T-helper 1 cell treated with Interleukin-12 subunit alpha and Interleukin-12 subunit beta and Interleukin-4 antibody, amounts not matched to agents 30 ng/mL and 1 ng/mL, for 36 hours (primary cell): ENCODE data around the gene NEDD4L. TPM values are rescaled to one million over a fixed set of nuclear protein-coding genes. Genes with fewer than 3 reads are reported as not detected.

Source experiments
- intact Hi-C: fragments of 100-400 bp; cut with micrococcal nuclease; formaldehyde crosslinking; loops from one replicate; pipeline ENCODE4 v1.15.1; 2024
- total RNA-seq: library from RNA; stranded (reverse); gene quantifications from 2 replicates; pipeline ENCODE4 v1.2.3, GENCODE V29; 2022

The NEDD4L gene
- total RNA-seq, 1 donor from 2014 or later = 4.3 TPM

DNA sequence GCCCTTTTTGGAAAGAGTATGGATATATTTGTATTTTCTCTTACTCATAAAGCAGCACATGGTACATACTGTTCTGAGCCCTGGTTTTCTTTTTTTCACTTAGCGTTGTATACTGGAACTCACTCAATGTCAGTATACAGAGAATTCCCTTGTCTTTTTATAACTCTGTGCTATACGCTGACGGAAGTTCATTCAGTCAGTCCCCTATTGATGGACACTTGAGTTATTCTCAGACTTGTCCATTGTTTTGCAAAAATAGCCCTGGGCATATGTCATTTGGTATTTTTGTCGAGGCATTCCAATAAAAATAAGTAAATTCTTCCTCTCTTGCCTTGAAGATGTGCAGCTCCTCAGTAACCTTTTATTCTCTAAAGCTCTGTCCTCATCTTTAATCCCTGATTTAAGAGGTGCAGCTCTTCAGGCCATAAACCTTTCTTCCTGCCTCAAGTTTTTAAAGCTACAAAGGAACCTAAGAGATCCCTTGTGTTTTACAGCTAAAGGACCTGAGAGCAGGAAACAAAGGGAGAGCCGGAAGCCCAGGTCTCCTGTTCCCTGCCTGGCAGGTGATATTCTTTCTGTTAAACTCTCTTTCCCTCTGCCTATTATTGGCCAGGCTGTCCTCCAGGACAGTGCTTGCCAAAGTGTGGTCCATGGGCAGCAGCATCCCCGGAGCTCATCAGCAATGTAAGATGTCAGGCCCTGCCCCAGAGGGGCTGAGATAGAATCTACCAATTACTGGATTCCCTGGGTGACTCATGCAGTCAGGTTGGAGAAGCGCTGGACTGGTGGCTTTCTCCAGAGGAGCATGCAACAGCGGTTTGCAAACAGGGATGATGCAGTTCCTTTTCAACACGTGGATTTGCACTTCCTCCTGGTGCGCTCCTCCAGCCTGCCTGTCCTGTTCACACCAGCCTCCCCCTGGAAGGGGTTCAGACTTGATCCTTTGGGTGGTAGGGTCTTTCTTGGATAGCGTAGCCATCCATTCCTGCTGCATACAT, 158.0 kb downstream of the NEDD4L start:
- intact Hi-C loops = no loop called here

DNA sequence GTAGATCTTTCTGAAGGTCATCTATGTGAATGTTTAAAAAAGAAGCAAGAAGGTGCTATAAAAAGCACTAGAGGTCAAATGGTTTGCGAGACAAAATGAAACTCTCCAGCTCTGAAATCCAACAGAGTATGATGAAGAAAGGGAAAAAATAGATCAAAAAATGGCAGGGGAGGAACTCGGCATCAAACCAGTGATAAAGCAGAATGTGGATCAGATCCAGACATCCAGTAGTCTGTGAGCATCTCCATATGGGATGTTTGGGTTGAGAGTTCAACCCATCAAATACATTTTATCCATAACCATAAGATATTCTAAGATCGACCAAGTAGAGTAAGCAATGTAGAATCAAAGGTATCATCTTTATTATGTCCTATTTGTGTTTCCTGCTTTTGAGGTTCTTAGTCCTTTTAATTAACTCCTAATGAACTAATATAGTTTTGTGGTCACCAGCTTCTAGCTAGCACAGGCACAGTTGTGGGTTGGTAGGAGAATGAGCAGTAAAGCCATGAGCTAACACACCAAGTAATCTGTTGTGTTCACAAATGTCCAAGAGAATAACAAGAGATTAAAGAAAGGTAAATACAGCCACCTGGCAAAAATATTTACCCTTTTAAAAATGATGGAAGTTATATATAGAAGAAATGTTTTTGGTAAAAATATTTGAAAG, 160.9 kb downstream of the NEDD4L start:
- intact Hi-C loops = no loop called here

DNA sequence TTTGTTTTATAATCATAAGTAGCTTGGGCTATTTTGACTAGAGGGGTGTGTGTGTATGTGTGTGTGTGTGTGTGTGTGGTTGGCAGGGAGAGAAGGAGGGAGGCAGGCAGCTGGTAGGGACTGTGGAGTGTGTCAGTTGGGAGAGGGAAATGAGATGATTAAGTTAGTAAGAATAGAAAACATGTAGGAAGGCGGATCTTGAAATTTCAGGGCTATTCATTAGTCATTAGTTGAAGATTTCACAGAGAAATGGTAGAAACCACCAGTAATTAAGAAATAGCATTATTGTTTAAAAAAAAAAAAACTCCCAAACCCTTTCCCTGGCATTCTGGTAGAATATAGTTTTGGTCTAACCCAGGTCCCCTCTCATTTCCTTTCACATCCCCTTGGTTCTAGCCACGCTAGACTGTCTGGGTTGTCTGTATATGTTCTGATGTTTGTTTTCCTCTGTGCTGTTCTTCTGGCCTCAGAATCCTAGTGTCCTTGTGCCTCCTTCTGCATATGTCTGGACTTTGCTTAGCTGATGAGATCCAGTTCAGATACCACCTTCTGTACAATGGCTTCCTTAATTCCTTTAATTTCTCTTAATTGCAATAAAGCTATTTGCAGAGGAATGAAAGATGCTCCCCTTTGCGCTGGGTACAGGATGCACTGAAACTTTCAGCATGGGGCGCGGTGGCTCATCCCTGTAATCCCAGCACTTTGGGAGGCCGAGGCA, 161.6 kb downstream of the NEDD4L start:
- intact Hi-C loops = no loop called here

DNA sequence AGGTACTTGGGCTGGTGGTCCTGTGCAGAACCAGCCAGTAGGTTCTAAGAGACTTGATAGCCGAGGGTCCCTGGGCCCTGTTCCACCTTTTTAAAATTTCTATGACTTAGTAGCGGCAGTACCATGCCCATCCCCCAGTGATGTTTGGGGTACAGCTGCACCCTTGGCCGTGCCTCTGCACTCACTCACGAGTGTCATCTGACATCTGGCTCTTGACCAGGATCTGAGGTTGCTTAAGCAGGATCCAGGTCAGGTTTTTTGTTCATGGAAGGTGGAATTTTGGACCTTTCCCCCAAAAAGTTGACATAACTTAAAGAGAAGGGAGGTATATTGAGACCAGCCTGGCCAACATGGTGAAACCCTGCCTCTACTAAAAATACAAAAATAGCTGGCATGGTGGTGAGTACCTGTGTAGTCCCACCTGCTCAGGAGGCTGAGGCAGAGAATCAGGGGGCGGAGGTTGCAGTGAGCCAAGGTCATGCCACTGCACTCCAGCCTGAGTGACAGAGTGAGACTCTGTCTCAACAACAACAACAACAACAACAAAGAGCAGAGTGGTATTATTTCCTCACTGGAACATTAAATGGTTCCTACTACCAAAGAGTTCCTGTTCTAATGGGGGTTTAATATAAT, 163.6 kb downstream of the NEDD4L start:
- intact Hi-C loops = no loop called here

DNA sequence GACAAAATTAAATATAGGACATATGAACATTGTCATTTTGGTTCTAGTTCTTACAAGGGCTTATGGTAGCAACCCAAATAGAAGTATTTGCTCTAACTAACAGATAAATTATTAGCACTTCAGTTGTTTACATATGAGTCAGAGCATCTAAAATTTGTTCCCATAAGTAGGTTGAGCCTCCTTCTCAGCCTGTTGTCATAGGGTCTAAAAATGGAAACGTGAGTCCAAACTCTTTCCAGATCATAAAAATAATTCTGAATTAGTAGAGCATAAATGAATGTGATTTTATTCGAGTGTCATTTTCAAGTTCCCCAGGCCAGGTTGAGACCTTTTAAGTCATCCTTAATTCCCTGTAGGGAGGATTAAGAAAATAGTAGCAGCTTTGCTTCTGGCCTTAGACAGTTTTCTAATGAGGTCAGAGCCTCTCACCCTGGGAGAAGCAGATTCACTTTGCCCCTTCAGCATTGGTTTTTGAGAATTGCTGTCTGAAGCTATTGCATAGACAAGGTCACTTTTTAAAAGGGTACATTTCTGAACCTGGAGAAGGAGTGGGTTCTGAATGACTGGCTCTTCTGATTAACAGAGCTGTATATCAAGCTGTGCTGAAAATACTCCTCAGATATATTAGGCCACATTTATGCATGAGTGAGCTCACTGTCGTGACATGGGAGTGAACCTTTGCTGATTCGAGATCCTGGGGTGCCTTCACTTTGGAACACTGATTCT, 164.3 kb downstream of the NEDD4L start:
- intact Hi-C loops = no loop called here

DNA sequence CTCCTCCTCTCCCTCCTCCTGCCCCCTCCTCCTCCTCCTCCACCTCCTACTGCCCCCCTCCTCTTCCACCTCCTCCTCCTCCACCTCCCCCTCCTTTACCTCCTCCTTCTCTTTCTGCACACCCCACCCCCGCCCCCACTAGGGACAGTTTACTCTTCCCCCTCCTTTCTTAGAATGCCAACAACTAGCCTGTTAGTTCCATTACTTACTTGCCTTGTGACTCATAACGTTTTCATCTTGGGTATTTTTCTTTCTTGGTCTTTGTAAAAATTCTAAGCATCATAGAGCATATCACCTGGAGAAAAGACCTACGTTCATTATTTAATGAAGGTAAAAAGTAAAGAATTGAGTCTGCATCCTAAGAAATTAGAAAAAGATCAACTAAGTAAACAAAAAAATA, 165.3 kb downstream of the NEDD4L start:
- intact Hi-C loops = no loop called here

DNA sequence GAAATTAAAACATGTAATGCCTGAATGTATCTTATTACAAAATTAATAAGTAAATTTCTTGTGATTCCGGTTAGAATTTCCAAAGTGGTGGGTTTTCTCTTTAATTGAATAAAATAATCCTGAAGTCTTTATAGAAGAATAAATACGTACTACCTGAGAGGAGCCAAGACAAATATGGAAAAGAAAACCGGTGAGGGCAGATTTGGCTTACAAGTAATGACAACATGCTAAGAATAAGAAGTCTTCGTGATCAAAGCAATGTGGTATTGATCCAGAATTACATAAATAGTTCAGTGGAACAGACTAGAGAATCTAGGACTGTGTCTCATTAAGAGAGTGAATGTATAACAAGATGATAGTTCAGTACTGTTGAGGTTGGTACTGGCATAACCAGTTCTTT, 167.5 kb downstream of the NEDD4L start:
- intact Hi-C loops = no loop called here

DNA sequence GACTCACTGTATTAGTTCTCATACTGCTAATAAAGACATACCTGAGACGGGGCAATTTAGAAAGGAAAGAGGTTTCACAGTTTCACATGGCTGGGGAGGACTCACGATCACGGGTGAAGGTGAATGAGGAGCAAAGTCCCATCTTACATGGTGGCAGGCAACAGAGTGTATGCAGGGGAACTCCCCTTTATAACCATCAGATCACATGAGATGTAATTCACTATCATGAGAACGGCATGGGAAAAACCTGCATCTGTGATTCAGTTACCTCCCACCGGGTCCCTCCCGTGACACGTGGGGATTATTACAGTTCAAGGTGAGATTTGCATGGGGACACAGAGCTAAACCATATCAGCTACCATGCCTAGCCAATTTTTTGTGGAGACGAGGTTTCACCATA, 168.2 kb downstream of the NEDD4L start:
- intact Hi-C loops = no loop called here

DNA sequence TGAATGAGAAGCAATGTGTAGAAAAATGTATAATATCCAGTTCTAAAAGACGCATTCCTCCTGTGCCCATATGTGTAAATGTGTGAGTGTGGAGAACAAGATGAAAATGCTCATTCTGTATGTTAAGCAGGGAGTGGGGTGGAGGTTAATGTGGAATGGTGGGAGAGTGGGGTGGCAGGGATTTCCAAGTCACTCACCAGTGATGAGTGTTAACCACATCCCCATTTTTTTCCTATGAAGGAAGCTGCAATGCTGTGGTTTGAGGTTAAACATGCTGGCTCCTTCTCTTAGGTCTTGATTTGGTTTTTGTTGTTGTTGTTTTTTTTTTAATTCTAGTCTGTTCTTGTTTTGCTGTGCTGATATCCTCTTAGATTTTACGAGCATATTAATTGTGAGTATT, 169.4 kb downstream of the NEDD4L start:
- intact Hi-C loops = no loop called here

DNA sequence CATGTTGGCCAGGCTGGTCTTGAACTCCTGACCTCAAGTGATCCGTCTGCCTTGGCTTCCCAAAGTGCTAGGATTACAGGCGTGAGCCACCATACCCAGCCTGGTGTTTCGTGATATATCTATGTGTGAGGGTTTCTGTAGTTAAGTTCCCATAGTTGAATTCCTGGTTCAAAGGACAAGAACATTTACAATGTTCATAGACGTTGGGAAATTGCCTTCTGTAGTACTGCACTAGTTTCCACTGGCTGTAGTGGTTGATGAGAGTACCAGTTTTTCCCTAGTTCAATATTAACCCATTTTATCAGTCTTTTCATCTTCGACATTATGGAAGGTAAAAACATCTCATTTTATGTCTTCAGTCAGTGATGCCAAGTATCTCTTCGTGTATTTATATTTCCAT, 171.0 kb downstream of the NEDD4L start:
- intact Hi-C loops = no loop called here

DNA sequence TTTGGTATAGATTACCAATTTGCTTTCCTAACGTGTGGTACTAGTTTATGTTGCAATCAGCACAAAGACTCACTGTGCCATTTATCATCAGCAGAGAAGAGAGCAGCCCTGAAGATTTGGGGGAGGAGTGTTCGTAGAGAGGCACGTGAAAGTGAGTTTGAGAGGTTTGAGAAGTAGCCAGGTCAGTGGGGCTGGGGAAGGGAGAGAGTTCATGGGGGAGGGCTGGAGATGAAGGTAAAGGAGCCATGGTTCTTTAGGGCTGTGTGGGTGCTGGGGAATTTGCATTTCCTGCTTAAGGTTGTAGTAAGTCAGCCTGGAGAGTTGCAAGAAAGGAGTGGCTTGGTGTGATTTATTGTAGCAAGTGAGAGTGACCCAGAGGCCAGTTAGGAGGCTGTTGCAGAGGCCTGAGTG, 172.1 kb downstream of the NEDD4L start:
- intact Hi-C loops = no loop called here

DNA sequence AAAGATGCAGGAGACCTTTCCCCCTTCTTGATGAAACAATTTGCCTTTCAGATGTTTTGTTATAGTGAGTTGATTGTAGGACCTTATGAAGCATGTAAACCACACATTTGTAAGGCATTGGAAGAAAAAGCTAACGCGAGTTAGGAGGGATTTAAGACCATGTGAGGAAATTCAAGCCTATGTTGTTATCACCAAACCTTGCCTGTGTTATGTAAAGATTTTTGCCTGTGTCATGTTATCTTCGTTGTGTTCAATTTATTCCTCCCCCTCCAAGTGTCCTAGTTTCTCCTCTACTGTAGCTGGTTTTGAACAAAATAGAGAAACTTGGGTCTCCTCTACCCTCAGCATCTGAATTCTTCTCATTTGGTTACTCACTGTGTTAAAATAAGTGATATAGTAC, 173.0 kb downstream of the NEDD4L start:
- intact Hi-C loops = no loop called here

DNA sequence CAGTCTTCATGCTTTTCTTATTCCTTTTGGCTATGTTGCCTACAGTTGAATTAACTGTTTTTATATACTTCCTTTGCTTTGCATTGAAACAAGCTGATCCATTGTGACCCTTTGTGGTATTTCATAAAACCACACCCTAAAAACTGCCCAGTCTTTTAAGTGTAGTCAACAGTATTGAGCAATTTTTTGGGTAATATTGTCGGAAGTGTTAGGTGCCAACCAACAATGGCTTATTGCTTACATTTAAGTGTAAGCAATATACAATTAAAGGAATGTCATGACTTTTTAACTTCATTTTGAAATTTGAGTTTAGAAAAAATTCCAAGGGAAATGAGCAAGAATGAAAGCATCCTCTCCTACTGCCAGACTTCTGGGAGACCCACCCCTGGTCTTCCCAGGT, 174.1 kb downstream of the NEDD4L start:
- intact Hi-C loops = no loop called here

DNA sequence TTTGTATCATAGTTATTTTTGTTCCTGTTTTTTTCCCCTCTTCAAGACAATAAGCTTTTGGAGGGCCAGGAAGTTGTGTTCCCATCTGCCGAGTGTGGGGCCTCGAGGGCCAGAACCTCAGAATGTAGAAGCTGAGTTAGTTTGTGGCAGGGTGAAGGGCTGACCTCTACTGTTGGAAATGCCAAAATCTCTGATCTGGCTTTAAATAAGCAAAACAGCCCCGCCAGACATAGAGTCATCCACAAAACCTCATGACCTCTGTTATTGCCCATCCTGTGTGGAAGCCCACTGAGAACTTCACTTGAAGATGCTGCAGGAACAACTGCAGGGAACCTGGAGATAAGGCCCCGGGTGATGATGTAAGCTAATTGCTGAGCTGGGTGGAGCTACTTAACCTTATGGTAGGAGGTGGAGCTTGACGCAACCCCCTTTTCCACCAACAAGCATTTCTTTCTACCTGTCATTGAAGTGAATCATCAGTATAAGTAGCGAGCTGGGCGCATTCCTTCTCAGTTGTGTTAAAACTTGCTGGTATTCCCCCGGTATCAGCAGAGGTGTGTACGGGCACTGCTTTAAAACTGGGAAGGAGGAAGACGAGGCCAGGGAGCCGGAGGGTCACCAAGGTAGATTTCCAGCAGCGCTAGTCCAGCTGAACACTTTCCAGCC, 177.2 kb downstream of the NEDD4L start:
- intact Hi-C loops = no loop called here

DNA sequence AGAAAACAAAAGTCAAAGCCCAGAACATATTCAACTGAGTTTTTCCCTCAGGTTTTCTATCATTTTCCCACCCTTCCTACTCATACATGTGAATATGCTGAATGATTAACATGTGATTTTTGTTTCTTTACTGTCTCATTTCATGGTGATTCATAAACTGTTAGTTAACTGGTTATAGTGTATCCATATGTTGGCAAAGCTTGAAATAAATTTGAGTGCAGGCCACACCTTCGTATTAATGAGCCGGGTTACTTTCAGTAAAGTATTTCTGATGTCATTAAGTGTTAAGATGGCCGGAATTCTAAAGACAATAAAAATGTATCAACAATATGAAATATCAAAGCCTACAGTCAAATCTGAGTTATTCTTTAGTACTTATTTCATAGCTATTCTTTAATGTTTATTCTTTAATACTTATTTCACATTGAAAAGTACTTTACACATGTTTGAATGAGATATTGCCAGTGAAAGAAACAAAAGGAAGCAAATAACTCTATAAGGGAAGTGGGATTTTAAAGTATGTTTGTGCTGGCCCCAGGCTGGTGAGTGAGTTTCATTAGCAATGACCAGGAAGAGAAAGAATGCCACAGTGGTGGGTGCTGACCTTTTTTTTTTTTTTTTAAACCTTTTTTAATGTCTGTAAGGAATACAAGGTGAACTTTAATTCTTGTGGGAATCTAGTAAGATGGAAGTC, 178.6 kb downstream of the NEDD4L start:
- intact Hi-C loops = no loop called here

DNA sequence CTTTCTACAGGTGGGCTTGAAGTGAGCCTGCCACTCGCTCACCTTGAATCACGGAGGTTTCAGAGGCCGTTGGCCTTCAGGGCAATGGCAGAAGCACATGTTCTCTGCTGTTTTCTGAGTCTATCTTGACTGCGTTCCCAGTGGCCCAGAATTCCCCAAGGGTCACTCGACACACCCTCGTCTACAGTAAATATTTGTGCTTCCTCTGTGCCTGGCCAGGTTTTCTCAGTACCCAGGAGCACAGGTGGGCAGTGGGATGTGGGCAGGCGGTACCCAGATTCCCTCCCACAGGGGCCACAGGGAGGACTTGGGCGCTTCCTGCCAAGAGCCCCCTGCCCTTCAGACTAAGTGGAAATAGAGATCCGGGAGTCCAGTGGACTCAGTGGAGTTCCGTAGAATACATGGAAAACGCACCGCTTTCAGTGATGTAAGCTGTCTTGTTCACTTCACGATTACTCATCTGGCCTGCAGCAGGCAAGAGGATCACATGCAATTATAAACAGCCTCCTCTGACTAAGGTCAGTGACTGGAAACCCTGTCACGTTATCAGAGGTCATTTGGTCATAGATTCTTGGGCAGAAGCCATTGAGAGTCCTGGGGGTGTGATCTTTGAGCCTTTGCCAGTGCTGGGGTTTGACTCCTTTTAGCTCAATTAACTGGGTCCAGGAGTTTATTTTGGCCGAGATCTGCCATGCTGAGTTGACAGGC, 179.8 kb downstream of the NEDD4L start:
- intact Hi-C loops = no loop called here

DNA sequence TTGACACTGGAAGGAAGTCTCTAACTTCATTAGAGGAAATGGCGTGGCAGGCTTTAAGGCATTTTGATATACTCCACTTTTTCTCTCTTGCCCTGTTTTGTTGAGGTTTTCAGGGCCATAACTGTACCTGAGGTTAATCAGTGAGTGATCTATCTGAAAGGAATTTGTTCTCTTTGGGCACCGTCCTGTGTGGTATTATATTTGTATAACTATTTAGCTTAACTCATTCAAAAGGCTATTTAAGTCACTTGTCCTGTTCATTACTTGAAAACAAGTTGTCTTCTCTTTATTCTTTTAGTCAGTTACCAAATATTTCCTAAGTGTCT, 180.4 kb downstream of the NEDD4L start:
- intact Hi-C loops = no loop called here

DNA sequence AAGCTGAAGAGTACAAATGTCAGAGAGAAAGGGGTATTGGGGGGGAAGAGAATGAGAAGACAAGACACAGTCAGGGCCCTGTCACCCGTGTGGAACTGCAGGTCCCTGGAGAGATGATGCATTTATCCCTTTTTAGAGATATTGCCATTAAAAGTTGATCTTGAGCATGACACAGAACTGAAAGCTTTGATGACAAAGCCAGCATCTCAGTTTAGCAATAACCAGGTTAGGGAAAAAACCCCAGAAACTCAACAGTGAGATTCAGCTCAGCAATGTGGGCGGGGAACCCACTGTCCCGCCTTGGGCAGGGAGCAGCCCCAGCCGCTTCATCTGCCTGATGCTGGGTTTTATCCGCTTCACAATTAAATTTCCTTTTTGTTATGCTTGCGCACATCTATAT, 181.1 kb downstream of the NEDD4L start:
- intact Hi-C loops = no loop called here

DNA sequence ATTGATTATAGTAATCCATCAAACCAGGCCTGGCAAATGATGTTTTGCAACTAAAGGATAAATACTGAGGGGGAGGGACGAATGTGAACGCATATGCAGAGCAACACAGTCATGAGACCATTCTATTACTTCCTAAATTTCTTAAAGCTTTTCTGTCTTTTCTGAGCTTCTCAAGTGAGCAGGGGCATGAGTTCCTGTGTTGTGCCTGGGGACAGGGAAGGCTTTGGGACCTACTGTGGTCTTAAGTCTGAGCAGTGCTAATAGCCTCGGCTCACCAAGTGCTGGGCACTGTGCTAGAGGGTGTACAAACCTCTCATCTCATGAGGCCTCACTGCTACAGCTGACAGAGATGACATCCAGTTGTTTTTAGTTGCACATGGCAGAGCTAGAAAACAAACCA, 182.4 kb downstream of the NEDD4L start:
- intact Hi-C loops = no loop called here
